H1 (cell line): ENCODE results near the gene CAPZB. TPM values are rescaled to one million over a fixed set of nuclear protein-coding genes. Genes with fewer than 3 reads are reported as not detected.

Source experiments
- CBX5 ChIP-seq: fragments of 300-800, 300-1000 bp; sonication (generic); IDR thresholded peaks from 2 replicates; pipeline ENCODE4 v1.7.1; 2016; ENCODE audit warnings: antibody characterized with exemption, low read length, low read depth
- CHD1 ChIP-seq: IDR thresholded peaks from 2 replicates; pipeline ENCODE4 v1.6.1; 2012; ENCODE audit warnings: low read depth, low read length, improper control_type of control experiment
- PHF8 ChIP-seq: fragments of 200-600 bp; sonication (generic); conservative IDR thresholded peaks from 2 replicates; pipeline ENCODE4 v1.7.1; 2012; ENCODE audit warnings: low read depth, mild to moderate bottlenecking, inconsistent platforms, low read length, moderate library complexity
- RFX5 ChIP-seq: IDR thresholded peaks from 2 replicates; pipeline ENCODE4 v1.6.1; 2011; ENCODE audit warnings: low read depth, low read length, improper control_type of control experiment, borderline replicate concordance
- TEAD4 ChIP-seq: IDR thresholded peaks from 2 replicates; pipeline ENCODE4 v1.6.1; 2012; ENCODE audit warnings: low read depth, low read length, inconsistent platforms, mixed read lengths
- polyA plus RNA-seq, 7 experiments: library from polyadenylated mRNA; depleted of rRNA in 3 of 7; stranded (reverse) in 5 of 7; unstranded in 2 of 7; fragments of >200 nt in 5 of 7; fragments of 200-250 nt in 2 of 7; gene quantifications; 1 replicate in 5 of 7; 2 replicates in 1 of 7; 4 replicates in 1 of 7; pipeline versions ENCODE4 v1.2.1 to v1.2.3, GENCODE V29; 2011 to 2013; ENCODE audit warnings: missing spikeins in 2 of 7, mixed read lengths in 2 of 7
- total RNA-seq: library from RNA; stranded (reverse); fragmentation: NEBNext Ultra II Directional; extraction: Animal tissue kit (Norgen Biotek cat#: 25700); gene quantifications from 2 replicates; pipeline ENCODE4 v1.2.1, GENCODE V29; 2021

The CAPZB gene
- total and polyA plus RNA-seq, 2 of the 8 experiments (the other 6 are each of a cell fraction or from before 2014, with no cell fraction given), result 162 to 371 TPM

DNA sequence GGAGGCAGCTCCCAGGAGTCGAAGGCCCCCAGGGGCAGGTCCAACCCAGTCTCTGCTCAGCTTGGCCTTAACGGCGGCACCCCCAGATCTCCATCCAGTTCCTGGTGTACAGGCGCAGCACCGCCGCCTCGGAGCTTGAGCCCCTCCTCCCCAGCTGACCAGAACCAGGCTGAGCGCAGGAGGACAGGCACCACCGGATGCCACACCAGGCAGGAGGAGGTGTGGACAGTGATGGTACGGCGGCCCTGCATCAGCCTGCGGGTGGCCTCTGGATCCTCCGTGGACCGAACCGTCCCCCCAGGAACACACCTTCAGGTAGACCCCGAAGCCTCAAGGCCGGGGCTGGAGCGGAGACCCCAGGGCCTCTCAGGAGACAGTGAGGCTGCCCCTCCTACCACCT is 156.9 kb downstream of the CAPZB start (continued):
- TF ChIP-seq PHF8 (no peak), CBX5 (no peak), RFX5 (no peak), TEAD4 (no peak), CHD1 (no peak)
